Liver (tissue), 9 donors: ENCODE results near the gene CAMK1D. TPM values are rescaled to one million over a fixed set of nuclear protein-coding genes. Genes with fewer than 3 reads are reported as not detected.

Experiments used
- DNase-seq: peaks from one replicate; pipeline ENCODE4 v3.0.0-alpha.2; 2017; ENCODE audit warnings: low spot score
- H3K27ac ChIP-seq, 2 donors: one replicate each; pipeline ENCODE4 v1.7.0; 2013; ENCODE audit warnings: inconsistent platforms in 2 of 2, low read length in 2 of 2, control low read depth in 1 of 2, low read depth in 1 of 2, mild to moderate bottlenecking in 1 of 2
- H3K27me3 ChIP-seq, 4 donors: one replicate each; pipeline versions ENCODE4 v1.6.1 to v1.7.0; 2013; ENCODE audit warnings: low read length in 3 of 4, inconsistent platforms in 1 of 4, mild to moderate bottlenecking in 1 of 4, moderate library complexity in 1 of 4; ENCODE audit not compliant: control insufficient read depth in 4 of 4, insufficient read depth in 4 of 4
- H3K36me3 ChIP-seq, 4 donors: one replicate each; pipeline versions ENCODE4 v1.6.1 to v1.7.0; 2013; ENCODE audit warnings: low read length in 3 of 4, mild to moderate bottlenecking in 3 of 4, low read depth in 1 of 4, moderate library complexity in 1 of 4; ENCODE audit not compliant: control insufficient read depth in 4 of 4, insufficient read depth in 3 of 4
- H3K4me1 ChIP-seq, 4 donors: one replicate each; pipeline versions ENCODE4 v1.6.1 to v1.7.0; 2013; ENCODE audit warnings: low read length in 3 of 4, mild to moderate bottlenecking in 3 of 4, moderate library complexity in 1 of 4; ENCODE audit not compliant: control insufficient read depth in 4 of 4, insufficient read depth in 4 of 4
- H3K4me3 ChIP-seq, 3 donors: one replicate each; pipeline versions ENCODE4 v1.6.1 to v1.7.0; 2013; ENCODE audit warnings: low read length in 3 of 3, control low read depth in 1 of 3, low read depth in 1 of 3, mild to moderate bottlenecking in 1 of 3
- H3K9ac ChIP-seq, 2 donors: one replicate each; pipeline ENCODE4 v1.7.0; 2013; ENCODE audit warnings: low read length in 2 of 2, mild to moderate bottlenecking in 2 of 2, moderate library complexity in 2 of 2, control low read depth in 1 of 2, low read depth in 1 of 2
- H3K9me3 ChIP-seq, 4 donors: one replicate each; pipeline versions ENCODE4 v1.6.1 to v1.7.0; 2013; ENCODE audit warnings: low read length in 3 of 4; ENCODE audit not compliant: control insufficient read depth in 4 of 4
- ATF3 ChIP-seq: IDR thresholded peaks from 2 replicates; pipeline ENCODE4 v1.6.1; 2016; ENCODE audit warnings: antibody characterized with exemption
- CTCF ChIP-seq: fragments of 150-350 bp; IDR thresholded peaks from 2 replicates; pipeline ENCODE4 v1.5.1; 2017; ENCODE audit warnings: improper control_type of control experiment, low read depth, low read length; ENCODE audit not compliant: missing input control
- EGR1 ChIP-seq, 2 donors: IDR thresholded peaks; 2 replicates each; pipeline ENCODE4 v1.6.1; 2016 to 2018; ENCODE audit warnings: antibody characterized with exemption in 2 of 2, low read depth in 2 of 2
- FOXA1 ChIP-seq: IDR thresholded peaks from 2 replicates; pipeline ENCODE4 v1.6.1; 2016; ENCODE audit warnings: antibody characterized with exemption
- FOXA2 ChIP-seq: IDR thresholded peaks from 2 replicates; pipeline ENCODE4 v1.6.1; 2016; ENCODE audit warnings: antibody characterized with exemption
- GABPA ChIP-seq, 2 donors: IDR thresholded peaks in 1 of 2; conservative IDR thresholded peaks in 1 of 2; 2 replicates each; pipeline ENCODE4 v1.6.1; 2016; ENCODE audit warnings: antibody characterized with exemption in 2 of 2, mild to moderate bottlenecking in 1 of 2, moderate library complexity in 1 of 2
- HNF4A ChIP-seq, 2 donors: conservative IDR thresholded peaks; 2 replicates each; pipeline ENCODE4 v1.6.1; 2016; ENCODE audit warnings: antibody characterized with exemption in 2 of 2, mild to moderate bottlenecking in 2 of 2
- HNF4G ChIP-seq: IDR thresholded peaks from 2 replicates; pipeline ENCODE4 v1.6.1; 2016; ENCODE audit warnings: antibody characterized with exemption
- JUND ChIP-seq, 2 donors: IDR thresholded peaks; 2 replicates each; pipeline ENCODE4 v1.6.1; 2016; ENCODE audit warnings: antibody characterized with exemption in 2 of 2
- MAX ChIP-seq: IDR thresholded peaks from 2 replicates; pipeline ENCODE4 v1.6.1; 2016; ENCODE audit warnings: antibody characterized with exemption
- NR2F2 ChIP-seq: IDR thresholded peaks from 2 replicates; pipeline ENCODE4 v1.6.1; 2016; ENCODE audit warnings: antibody characterized with exemption
- RAD21 ChIP-seq, 2 donors: IDR thresholded peaks; 2 replicates each; pipeline ENCODE4 v1.6.1; 2016; ENCODE audit warnings: antibody characterized with exemption in 2 of 2, mild to moderate bottlenecking in 2 of 2
- REST ChIP-seq: IDR thresholded peaks from 2 replicates; pipeline ENCODE4 v1.6.1; 2016; ENCODE audit warnings: antibody characterized with exemption, mild to moderate bottlenecking
- RXRA ChIP-seq, 2 donors: IDR thresholded peaks; 2 replicates each; pipeline ENCODE4 v1.6.1; 2017 to 2018; ENCODE audit warnings: antibody characterized with exemption in 2 of 2, mild to moderate bottlenecking in 1 of 2
- SP1 ChIP-seq: IDR thresholded peaks from 2 replicates; pipeline ENCODE4 v1.6.1; 2018; ENCODE audit warnings: antibody characterized with exemption, mild to moderate bottlenecking
- TAF1 ChIP-seq: conservative IDR thresholded peaks from 2 replicates; pipeline ENCODE4 v1.6.1; 2016; ENCODE audit warnings: antibody characterized with exemption, mild to moderate bottlenecking
- YY1 ChIP-seq: IDR thresholded peaks from 2 replicates; pipeline ENCODE4 v1.6.1; 2016; ENCODE audit warnings: antibody characterized with exemption, mild to moderate bottlenecking
- WGBS: extraction: QIAGEN DNeasy Blood & Tissue Kit; methylation state at CpG from one replicate; pipeline ENCODE4 v1.1.7; 2013; 5-methylcytosine and 5-hydroxymethylcytosine counted together
- polyA plus RNA-seq, 2 donors: library from polyadenylated mRNA; stranded (reverse) in 1 of 2; unstranded in 1 of 2; fragments of 200-250 nt in 1 of 2; fragments of >200 nt in 1 of 2; fragmentation: Nextera tagmentation in 1 of 2; extraction: Ambion mirVana in 1 of 2; gene quantifications; one replicate each; pipeline versions ENCODE4 v1.2.1 to v1.2.3, GENCODE V29; 2013 to 2015
- total RNA-seq, 2 donors: library from RNA; depleted of rRNA; stranded (reverse); fragments of >200 nt; gene quantifications; one replicate each; pipeline ENCODE4 v1.2.3, GENCODE V29; 2014
- donor health status: healthy.
- donor health status: healthy.
- donor health status: healthy.
- donor health status: healthy.
- donor health status: healthy.

Gene CAMK1D
- total and polyA plus RNA-seq, 4 donors: 2.7 to 10.1 (median 4.2) TPM

- Histone ChIP-seq H3K27me3 (no peaks in the 10 kb centered on the region), H3K36me3 (no peaks in the 10 kb centered on the region), H3K4me3 (no peak overlapping the region), H3K4me1 (peaks cover 9 to 38% (median 19%) of the 10 kb centered on the region in 4 donors), H3K9me3 (no peaks in the 10 kb centered on the region), H3K27ac (no peak overlapping the region), H3K9ac (no peak overlapping the region)
- TF ChIP-seq HNF4G (no peak), YY1 (no peak), TAF1 (no peak), REST (no peak), CTCF (no peak), MAX (no peak), FOXA2 (no peak), ATF3 (no peak), JUND (IDR thresholded peaks at IDR 0.05) (no peak), FOXA1 (no peak), SP1 (no peak), RXRA (IDR thresholded peaks at IDR 0.05) (no peak)
- no peak for DNase-seq
- WGBS: 92% methylated on average over 3 of the region's 3 CpGs
Observed at GRCh38 chr10:12704488-12704887, 355.1 kb downstream of the CAMK1D start.

GRCh38 chr10:12705943-12706342 lies 356.6 kb downstream of the CAMK1D start:
- Histone ChIP-seq H3K27me3 (no peaks in the 10 kb centered on the region), H3K9me3 (no peaks in the 10 kb centered on the region), H3K4me3 (no peak overlapping the region), H3K9ac (no peak overlapping the region), H3K4me1 (peaks cover 5 to 26% (median 12%) of the 10 kb centered on the region in 4 donors), H3K27ac (peak overlapping the region in 1 of 2 donors; percentile 26), H3K36me3 (no peaks in the 10 kb centered on the region)
- 92% methylated on average over 4 of the region's 4 CpGs for WGBS
- no peak for DNase-seq
- no peak for TF ChIP-seq RAD21 (IDR thresholded peaks at IDR 0.05)
- no peak for TF ChIP-seq GABPA (IDR thresholded peaks at IDR 0.05 in 1 of 2, conservative IDR thresholded peaks at IDR 0.05 in 1 of 2)
- no peak for TF ChIP-seq NR2F2
- no peak for TF ChIP-seq MAX
- no peak for TF ChIP-seq FOXA1
- TF ChIP-seq HNF4A (conservative IDR thresholded peaks at IDR 0.05): no peak
- no peak for TF ChIP-seq REST
- TF ChIP-seq EGR1 (IDR thresholded peaks at IDR 0.05; ENCODE audit: low read depth in 2 of 2): no peak
- no peak for TF ChIP-seq HNF4G
- no peak for TF ChIP-seq YY1
- no peak for TF ChIP-seq FOXA2
- no peak for TF ChIP-seq SP1
- TF ChIP-seq JUND (IDR thresholded peaks at IDR 0.05): no peak
- no peak for TF ChIP-seq ATF3
- TF ChIP-seq CTCF: no peak
- no peak for TF ChIP-seq TAF1
